Measurements from ENCODE around the gene CCDC17. TPM values are rescaled to one million over a fixed set of nuclear protein-coding genes. Genes with fewer than 3 reads are reported as not detected.

Gene CCDC17
- total RNA-seq, 1 experiment from 2014 or later = 1.9 TPM

DNA sequence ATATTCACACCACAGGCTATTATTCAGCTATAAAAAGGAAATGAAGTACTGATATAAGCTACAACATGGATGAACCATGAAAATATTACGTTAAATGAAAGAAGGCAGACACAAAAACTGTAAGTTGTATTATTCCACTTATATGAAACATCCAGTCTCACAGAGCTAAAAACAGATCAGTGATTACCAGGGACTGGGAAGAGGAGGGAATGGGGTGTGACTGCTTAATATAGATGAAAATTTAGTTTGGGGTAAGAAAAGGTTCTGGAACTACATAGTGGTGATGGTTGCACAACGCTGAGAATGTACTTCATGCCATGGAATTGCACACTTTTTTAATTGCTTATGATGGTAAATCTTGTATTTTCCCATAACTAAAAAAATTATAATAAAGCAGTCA, 43.0 kb upstream of the CCDC17 start:
- no peaks in the 10 kb centered on the region for H3K4me1 ChIP-seq (ENCODE audit: insufficient read depth, low read length)
- H3K9me3 ChIP-seq (ENCODE audit: control insufficient read depth, low read depth, low read length) = no peaks in the 10 kb centered on the region
- H4K91ac ChIP-seq (ENCODE audit: insufficient read length, low read depth, low read length) = no peak overlapping the region
- H3K9ac ChIP-seq (ENCODE audit: extremely low read depth, insufficient read length, low read length) = no peak overlapping the region
- H2BK20ac ChIP-seq (ENCODE audit: low read depth, low read length, poor library complexity, severe bottlenecking) = no peak overlapping the region
- H4K8ac ChIP-seq (replicated peaks; ENCODE audit: insufficient read length, low read depth, low read length) = no peak overlapping the region
- H2BK12ac ChIP-seq (ENCODE audit: insufficient read length, low read depth, low read length) = no peak overlapping the region
- no peaks in the 10 kb centered on the region for H3K23me2 ChIP-seq (ENCODE audit: insufficient read length, low read depth, low read length, poor library complexity, severe bottlenecking)
- peaks cover 3 to 9% of the 10 kb centered on the region in 2 experiments; a peak in 3 of 4 replicates for H3K4me1 Mint-ChIP-seq
- H3K36me3 Mint-ChIP-seq (ENCODE audit: insufficient read depth in 1 of 3, low read depth in 3 of 3) = peaks cover 8 to 13% (median 10%) of the 10 kb centered on the region in 3 experiments
- no peak overlapping the region for H4K5ac ChIP-seq (ENCODE audit: insufficient read length, low read depth, low read length)
- no peak overlapping the region for H3K56ac ChIP-seq (ENCODE audit: insufficient read length, low read depth, low read length)
- no peaks in the 10 kb centered on the region for H3K27me3 ChIP-seq (ENCODE audit: insufficient read depth, low read length)
- no peaks in the 10 kb centered on the region for H3K27me3 Mint-ChIP-seq (ENCODE audit: low read depth)
- no peak overlapping the region for H3K27ac ChIP-seq (ENCODE audit: insufficient read length, low read depth, low read length)
- H3K27ac Mint-ChIP-seq = no peak overlapping the region
- no peak overlapping the region for H3K23ac ChIP-seq (ENCODE audit: insufficient read length, low read depth, low read length)
- no peak for DNase-seq
- H3K79me1 ChIP-seq (ENCODE audit: insufficient read depth, low read depth, low read length, poor library complexity, severe bottlenecking) = peaks cover 14% of the 10 kb centered on the region
- no peak overlapping the region for H3K4me3 Mint-ChIP-seq
- H2AFZ ChIP-seq (ENCODE audit: low read length) = no peak overlapping the region
- H3T11ph ChIP-seq (ENCODE audit: low read length) = no peak overlapping the region
- H3K79me2 ChIP-seq (ENCODE audit: insufficient read depth, low read length) = peaks cover 54% of the 10 kb centered on the region; the same call in 1 of the 2 replicates
- no peak overlapping the region for H3K4me2 ChIP-seq (ENCODE audit: insufficient read depth, insufficient read length, low read length)
- 0 out of 5 replicates have a peak, but pooled peaks cover 0 to 3% of the 10 kb centered on the region in 2 experiments for H3K9me3 Mint-ChIP-seq
- H3K18ac ChIP-seq (ENCODE audit: insufficient read length, low read depth, low read length) = no peak overlapping the region
- H2AK5ac ChIP-seq (ENCODE audit: insufficient read length, low read length) = no peak overlapping the region
- no peak overlapping the region for H3K14ac ChIP-seq (ENCODE audit: insufficient read depth, low read length)
- H2BK120ac ChIP-seq (ENCODE audit: low read depth, low read length, poor library complexity, severe bottlenecking) = no peak overlapping the region
- H2BK15ac ChIP-seq (ENCODE audit: low read depth, low read length) = no peak overlapping the region
- WGBS (ENCODE audit: extremely low coverage, insufficient read length, low lambda C conversion rate) = no CpG with 5 or more reads among the region's 2 CpGs
- H3K4ac ChIP-seq (ENCODE audit: low read depth, low read length) = no peak overlapping the region
- TF ChIP-seq, protein P1, sequence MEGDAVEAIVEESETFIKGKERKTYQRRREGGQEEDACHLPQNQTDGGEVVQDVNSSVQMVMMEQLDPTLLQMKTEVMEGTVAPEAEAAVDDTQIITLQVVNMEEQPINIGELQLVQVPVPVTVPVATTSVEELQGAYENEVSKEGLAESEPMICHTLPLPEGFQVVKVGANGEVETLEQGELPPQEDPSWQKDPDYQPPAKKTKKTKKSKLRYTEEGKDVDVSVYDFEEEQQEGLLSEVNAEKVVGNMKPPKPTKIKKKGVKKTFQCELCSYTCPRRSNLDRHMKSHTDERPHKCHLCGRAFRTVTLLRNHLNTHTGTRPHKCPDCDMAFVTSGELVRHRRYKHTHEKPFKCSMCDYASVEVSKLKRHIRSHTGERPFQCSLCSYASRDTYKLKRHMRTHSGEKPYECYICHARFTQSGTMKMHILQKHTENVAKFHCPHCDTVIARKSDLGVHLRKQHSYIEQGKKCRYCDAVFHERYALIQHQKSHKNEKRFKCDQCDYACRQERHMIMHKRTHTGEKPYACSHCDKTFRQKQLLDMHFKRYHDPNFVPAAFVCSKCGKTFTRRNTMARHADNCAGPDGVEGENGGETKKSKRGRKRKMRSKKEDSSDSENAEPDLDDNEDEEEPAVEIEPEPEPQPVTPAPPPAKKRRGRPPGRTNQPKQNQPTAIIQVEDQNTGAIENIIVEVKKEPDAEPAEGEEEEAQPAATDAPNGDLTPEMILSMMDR (conservative IDR thresholded peaks at IDR 0.05) = no peak
- H2BK5ac ChIP-seq (ENCODE audit: insufficient read length, low read length) = no peak overlapping the region
- no peaks in the 10 kb centered on the region for H4K20me1 ChIP-seq (ENCODE audit: control insufficient read depth, insufficient read depth, insufficient read length)

Data from H9 (cell line).